IMR-90 (cell line): ENCODE data around the gene ZSWIM5.

Source experiments
- BHLHE40 ChIP-seq: fragments of 150-350 bp; IDR thresholded peaks from 2 replicates; pipeline ENCODE4 v1.6.1; 2016; ENCODE audit warnings: mild to moderate bottlenecking, low read depth, low read length
- CTCF ChIP-seq: conservative IDR thresholded peaks from 2 replicates; pipeline ENCODE4 v1.5.1; 2012; ENCODE audit warnings: mild to moderate bottlenecking, low read depth, low read length, improper control_type of control experiment
- FOS ChIP-seq: fragments of 150-350 bp; IDR thresholded peaks from 2 replicates; pipeline ENCODE4 v1.6.1; 2016; ENCODE audit warnings: low read depth, low read length
- NFE2L2 ChIP-seq: fragments of 150-350 bp; IDR thresholded peaks from 2 replicates; pipeline ENCODE4 v1.6.1; 2016; ENCODE audit warnings: low read depth, mild to moderate bottlenecking, low read length
- SMC3 ChIP-seq: fragments of 150-350 bp; IDR thresholded peaks from 2 replicates; pipeline ENCODE4 v1.6.1; 2016; ENCODE audit warnings: low read depth, mild to moderate bottlenecking, antibody characterized with exemption, low read length, moderate library complexity

- no peak for TF ChIP-seq NFE2L2
- no peak for TF ChIP-seq CTCF
- no peak for TF ChIP-seq BHLHE40
- no peak for TF ChIP-seq SMC3
- no peak for TF ChIP-seq FOS
Measured at GRCh38 chr1:45037456-45037855, 168.9 kb downstream of the ZSWIM5 start.
